ENCODE results near the gene EVI2A.

DNA sequence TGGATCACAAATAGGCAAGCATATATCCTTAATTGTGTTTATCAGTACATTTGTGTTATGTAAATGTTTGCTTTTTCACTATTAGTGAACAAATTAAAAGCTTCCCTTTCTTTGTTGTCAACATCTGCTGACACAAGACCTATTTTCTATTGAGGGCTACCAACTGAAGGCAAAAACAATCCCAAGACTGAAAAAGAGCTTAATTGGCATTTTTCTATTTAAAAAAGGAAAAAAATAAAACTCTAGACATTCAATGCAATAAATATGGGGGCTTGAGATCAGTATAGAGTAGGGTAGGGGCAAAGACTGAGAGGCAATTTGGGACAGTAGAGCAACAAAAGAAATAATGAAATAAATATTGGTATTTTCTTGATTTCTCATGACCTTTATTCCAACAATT lies 48.6 kb downstream of the EVI2A start:
- TF ChIP-seq EZH2 (IDR thresholded peaks at IDR 0.05; ENCODE audit: low read depth, unreplicated experiment) (no peak), POLR2AphosphoS5 (IDR thresholded peaks at IDR 0.05; ENCODE audit: low read depth) (no peak), EZH2phosphoT487 (IDR thresholded peaks at IDR 0.05; ENCODE audit: unreplicated experiment) (no peak), CREB1 (CRISPR knock-in tag; IDR thresholded peaks at IDR 0.05; ENCODE audit: low read depth) (no peak), JUNB (IDR thresholded peaks at IDR 0.05; ENCODE audit: unreplicated experiment) (no peak), STAT1 (IDR thresholded peaks at IDR 0.05; ENCODE audit: unreplicated experiment) (no peak), ZNF331 (CRISPR knock-in tag; IDR thresholded peaks at IDR 0.05; ENCODE audit: low read depth) (no peak), NANOG (IDR thresholded peaks at IDR 0.05; ENCODE audit: borderline replicate concordance) (no peak), ZNF114 (CRISPR knock-in tag; IDR thresholded peaks at IDR 0.05) (no peak)
- TF ChIP-seq, protein P1, sequence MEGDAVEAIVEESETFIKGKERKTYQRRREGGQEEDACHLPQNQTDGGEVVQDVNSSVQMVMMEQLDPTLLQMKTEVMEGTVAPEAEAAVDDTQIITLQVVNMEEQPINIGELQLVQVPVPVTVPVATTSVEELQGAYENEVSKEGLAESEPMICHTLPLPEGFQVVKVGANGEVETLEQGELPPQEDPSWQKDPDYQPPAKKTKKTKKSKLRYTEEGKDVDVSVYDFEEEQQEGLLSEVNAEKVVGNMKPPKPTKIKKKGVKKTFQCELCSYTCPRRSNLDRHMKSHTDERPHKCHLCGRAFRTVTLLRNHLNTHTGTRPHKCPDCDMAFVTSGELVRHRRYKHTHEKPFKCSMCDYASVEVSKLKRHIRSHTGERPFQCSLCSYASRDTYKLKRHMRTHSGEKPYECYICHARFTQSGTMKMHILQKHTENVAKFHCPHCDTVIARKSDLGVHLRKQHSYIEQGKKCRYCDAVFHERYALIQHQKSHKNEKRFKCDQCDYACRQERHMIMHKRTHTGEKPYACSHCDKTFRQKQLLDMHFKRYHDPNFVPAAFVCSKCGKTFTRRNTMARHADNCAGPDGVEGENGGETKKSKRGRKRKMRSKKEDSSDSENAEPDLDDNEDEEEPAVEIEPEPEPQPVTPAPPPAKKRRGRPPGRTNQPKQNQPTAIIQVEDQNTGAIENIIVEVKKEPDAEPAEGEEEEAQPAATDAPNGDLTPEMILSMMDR (conservative IDR thresholded peaks at IDR 0.05; ENCODE audit: low read depth in 2 of 2): no peak
- TF ChIP-seq, protein P2, sequence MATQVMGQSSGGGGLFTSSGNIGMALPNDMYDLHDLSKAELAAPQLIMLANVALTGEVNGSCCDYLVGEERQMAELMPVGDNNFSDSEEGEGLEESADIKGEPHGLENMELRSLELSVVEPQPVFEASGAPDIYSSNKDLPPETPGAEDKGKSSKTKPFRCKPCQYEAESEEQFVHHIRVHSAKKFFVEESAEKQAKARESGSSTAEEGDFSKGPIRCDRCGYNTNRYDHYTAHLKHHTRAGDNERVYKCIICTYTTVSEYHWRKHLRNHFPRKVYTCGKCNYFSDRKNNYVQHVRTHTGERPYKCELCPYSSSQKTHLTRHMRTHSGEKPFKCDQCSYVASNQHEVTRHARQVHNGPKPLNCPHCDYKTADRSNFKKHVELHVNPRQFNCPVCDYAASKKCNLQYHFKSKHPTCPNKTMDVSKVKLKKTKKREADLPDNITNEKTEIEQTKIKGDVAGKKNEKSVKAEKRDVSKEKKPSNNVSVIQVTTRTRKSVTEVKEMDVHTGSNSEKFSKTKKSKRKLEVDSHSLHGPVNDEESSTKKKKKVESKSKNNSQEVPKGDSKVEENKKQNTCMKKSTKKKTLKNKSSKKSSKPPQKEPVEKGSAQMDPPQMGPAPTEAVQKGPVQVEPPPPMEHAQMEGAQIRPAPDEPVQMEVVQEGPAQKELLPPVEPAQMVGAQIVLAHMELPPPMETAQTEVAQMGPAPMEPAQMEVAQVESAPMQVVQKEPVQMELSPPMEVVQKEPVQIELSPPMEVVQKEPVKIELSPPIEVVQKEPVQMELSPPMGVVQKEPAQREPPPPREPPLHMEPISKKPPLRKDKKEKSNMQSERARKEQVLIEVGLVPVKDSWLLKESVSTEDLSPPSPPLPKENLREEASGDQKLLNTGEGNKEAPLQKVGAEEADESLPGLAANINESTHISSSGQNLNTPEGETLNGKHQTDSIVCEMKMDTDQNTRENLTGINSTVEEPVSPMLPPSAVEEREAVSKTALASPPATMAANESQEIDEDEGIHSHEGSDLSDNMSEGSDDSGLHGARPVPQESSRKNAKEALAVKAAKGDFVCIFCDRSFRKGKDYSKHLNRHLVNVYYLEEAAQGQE (IDR thresholded peaks at IDR 0.05; ENCODE audit: unreplicated experiment): no peak
- TF ChIP-seq, protein P3, sequence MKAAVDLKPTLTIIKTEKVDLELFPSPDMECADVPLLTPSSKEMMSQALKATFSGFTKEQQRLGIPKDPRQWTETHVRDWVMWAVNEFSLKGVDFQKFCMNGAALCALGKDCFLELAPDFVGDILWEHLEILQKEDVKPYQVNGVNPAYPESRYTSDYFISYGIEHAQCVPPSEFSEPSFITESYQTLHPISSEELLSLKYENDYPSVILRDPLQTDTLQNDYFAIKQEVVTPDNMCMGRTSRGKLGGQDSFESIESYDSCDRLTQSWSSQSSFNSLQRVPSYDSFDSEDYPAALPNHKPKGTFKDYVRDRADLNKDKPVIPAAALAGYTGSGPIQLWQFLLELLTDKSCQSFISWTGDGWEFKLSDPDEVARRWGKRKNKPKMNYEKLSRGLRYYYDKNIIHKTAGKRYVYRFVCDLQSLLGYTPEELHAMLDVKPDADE (IDR thresholded peaks at IDR 0.05): no peak
- TF ChIP-seq, protein P4, sequence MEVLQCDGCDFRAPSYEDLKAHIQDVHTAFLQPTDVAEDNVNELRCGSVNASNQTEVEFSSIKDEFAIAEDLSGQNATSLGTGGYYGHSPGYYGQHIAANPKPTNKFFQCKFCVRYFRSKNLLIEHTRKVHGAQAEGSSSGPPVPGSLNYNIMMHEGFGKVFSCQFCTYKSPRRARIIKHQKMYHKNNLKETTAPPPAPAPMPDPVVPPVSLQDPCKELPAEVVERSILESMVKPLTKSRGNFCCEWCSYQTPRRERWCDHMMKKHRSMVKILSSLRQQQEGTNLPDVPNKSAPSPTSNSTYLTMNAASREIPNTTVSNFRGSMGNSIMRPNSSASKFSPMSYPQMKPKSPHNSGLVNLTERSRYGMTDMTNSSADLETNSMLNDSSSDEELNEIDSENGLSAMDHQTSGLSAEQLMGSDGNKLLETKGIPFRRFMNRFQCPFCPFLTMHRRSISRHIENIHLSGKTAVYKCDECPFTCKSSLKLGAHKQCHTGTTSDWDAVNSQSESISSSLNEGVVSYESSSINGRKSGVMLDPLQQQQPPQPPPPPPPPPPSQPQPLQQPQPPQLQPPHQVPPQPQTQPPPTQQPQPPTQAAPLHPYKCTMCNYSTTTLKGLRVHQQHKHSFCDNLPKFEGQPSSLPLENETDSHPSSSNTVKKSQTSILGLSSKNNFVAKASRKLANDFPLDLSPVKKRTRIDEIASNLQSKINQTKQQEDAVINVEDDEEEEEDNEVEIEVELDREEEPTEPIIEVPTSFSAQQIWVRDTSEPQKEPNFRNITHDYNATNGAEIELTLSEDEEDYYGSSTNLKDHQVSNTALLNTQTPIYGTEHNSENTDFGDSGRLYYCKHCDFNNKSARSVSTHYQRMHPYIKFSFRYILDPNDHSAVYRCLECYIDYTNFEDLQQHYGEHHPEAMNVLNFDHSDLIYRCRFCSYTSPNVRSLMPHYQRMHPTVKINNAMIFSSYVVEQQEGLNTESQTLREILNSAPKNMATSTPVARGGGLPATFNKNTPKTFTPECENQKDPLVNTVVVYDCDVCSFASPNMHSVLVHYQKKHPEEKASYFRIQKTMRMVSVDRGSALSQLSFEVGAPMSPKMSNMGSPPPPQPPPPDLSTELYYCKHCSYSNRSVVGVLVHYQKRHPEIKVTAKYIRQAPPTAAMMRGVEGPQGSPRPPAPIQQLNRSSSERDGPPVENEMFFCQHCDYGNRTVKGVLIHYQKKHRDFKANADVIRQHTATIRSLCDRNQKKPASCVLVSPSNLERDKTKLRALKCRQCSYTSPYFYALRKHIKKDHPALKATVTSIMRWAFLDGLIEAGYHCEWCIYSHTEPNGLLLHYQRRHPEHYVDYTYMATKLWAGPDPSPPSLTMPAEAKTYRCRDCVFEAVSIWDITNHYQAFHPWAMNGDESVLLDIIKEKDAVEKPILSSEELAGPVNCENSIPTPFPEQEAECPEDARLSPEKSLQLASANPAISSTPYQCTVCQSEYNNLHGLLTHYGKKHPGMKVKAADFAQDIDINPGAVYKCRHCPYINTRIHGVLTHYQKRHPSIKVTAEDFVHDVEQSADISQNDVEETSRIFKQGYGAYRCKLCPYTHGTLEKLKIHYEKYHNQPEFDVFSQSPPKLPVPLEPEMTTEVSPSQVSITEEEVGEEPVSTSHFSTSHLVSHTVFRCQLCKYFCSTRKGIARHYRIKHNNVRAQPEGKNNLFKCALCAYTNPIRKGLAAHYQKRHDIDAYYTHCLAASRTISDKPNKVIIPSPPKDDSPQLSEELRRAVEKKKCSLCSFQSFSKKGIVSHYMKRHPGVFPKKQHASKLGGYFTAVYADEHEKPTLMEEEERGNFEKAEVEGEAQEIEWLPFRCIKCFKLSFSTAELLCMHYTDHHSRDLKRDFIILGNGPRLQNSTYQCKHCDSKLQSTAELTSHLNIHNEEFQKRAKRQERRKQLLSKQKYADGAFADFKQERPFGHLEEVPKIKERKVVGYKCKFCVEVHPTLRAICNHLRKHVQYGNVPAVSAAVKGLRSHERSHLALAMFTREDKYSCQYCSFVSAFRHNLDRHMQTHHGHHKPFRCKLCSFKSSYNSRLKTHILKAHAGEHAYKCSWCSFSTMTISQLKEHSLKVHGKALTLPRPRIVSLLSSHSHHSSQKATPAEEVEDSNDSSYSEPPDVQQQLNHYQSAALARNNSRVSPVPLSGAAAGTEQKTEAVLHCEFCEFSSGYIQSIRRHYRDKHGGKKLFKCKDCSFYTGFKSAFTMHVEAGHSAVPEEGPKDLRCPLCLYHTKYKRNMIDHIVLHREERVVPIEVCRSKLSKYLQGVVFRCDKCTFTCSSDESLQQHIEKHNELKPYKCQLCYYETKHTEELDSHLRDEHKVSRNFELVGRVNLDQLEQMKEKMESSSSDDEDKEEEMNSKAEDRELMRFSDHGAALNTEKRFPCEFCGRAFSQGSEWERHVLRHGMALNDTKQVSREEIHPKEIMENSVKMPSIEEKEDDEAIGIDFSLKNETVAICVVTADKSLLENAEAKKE (CRISPR knock-in tag; IDR thresholded peaks at IDR 0.05): no peak

All from GM23338 (cell line).